Measurements from ENCODE around the gene POU2F2.

The POU2F2 gene

GRCh38 chr19:42095814-42096230, 36.4 kb downstream of the POU2F2 start:
- no peak for DNase-seq (ENCODE audit: low read depth)
- TF ChIP-seq, protein P1, sequence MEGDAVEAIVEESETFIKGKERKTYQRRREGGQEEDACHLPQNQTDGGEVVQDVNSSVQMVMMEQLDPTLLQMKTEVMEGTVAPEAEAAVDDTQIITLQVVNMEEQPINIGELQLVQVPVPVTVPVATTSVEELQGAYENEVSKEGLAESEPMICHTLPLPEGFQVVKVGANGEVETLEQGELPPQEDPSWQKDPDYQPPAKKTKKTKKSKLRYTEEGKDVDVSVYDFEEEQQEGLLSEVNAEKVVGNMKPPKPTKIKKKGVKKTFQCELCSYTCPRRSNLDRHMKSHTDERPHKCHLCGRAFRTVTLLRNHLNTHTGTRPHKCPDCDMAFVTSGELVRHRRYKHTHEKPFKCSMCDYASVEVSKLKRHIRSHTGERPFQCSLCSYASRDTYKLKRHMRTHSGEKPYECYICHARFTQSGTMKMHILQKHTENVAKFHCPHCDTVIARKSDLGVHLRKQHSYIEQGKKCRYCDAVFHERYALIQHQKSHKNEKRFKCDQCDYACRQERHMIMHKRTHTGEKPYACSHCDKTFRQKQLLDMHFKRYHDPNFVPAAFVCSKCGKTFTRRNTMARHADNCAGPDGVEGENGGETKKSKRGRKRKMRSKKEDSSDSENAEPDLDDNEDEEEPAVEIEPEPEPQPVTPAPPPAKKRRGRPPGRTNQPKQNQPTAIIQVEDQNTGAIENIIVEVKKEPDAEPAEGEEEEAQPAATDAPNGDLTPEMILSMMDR (conservative IDR thresholded peaks at IDR 0.05; ENCODE audit: control insufficient read depth, insufficient read depth, low read depth, low read length) = no peak

GRCh38 chr19:42095142-42095813, 37.0 kb downstream of the POU2F2 start:
- TF ChIP-seq, protein P1 (conservative IDR thresholded peaks at IDR 0.05; ENCODE audit: control insufficient read depth, insufficient read depth, low read depth, low read length) = no peak
- no peak overlapping the region for H3K4me3 ChIP-seq (ENCODE audit: control insufficient read depth, low read depth, low read length)
- DNase-seq (ENCODE audit: low read depth) = no peak

More at GRCh38 chr19:42095814-42096230, 36.4 kb downstream of the POU2F2 start:
- H3K4me3 ChIP-seq (ENCODE audit: control insufficient read depth, low read depth, low read length) = no peak overlapping the region

DNA sequence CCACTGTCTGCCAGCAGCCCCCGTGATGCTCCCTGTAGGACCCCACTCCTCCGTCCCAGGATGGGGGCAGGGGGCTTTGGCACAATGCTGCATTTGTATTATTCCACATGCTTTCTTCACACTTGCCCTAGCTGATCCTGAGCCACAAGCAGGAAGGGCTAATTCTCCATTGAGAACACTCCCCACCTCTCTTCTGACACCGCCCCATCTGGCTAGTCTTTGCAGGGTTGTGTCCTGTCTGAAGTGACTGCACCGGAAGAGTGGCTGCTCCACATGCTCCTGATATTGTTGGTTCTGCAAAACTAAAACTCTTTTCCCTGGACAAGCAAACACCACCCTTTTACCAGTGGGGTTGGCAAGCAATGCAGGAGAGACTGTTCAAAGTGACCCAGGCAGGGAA, 38.3 kb downstream of the POU2F2 start:
- H3K4me3 ChIP-seq (ENCODE audit: control insufficient read depth, low read depth, low read length) = no peak overlapping the region
- DNase-seq (ENCODE audit: low read depth) = no peak
- TF ChIP-seq, protein P1 (conservative IDR thresholded peaks at IDR 0.05; ENCODE audit: control insufficient read depth, insufficient read depth, low read depth, low read length) = no peak

DNA sequence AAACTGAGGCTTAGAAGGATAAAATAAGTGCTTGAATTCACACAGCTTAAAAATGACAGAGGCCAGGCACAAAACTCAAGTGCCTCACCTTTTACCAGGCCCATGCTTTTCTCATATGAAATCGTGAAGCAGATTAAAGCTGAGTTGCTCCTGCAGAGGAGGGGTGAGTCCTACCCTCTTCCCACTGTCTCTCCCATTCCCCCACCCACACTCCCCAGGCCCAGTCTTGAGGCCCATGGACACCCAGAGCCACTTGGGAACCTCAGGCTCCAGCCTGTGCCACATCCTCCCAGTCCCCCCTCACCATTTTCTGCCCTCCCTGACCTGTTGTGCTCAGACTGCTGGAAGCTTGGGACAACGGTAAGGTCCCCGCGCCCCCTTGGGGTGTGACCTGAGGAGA, 38.7 kb downstream of the POU2F2 start:
- TF ChIP-seq, protein P1 (conservative IDR thresholded peaks at IDR 0.05; ENCODE audit: control insufficient read depth, insufficient read depth, low read depth, low read length) = no peak
- H3K4me3 ChIP-seq (ENCODE audit: control insufficient read depth, low read depth, low read length) = no peak overlapping the region
- DNase-seq (ENCODE audit: low read depth) = no peak

DNA sequence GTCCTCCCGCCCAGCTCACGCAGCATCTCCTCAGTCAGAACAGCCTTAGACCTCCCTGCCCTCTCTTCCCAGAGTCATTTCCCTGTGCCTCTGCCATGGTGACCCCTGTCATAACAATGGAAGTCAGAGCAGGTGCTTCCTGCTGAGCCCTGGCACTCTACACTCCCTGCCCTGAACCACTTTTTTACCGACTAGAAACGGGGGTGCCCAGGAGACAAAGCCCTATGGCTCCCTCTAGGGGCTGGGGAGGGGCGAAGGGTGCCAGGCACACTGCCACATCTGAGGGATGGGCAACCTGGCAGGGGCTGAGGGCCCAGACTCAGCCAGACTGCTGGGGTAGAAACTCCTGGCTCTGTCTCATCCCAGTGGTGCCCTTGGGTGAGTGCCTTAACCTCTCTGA, 39.9 kb downstream of the POU2F2 start:
- no peak for DNase-seq (ENCODE audit: low read depth)
- H3K4me3 ChIP-seq (ENCODE audit: control insufficient read depth, low read depth, low read length) = no peak overlapping the region
- TF ChIP-seq, protein P1 (conservative IDR thresholded peaks at IDR 0.05; ENCODE audit: control insufficient read depth, insufficient read depth, low read depth, low read length) = peak; percentile 51

GRCh38 chr19:42091742-42092141, 40.5 kb downstream of the POU2F2 start:
- DNase-seq (ENCODE audit: low read depth) = peak; percentile 67
- TF ChIP-seq, protein P1 (conservative IDR thresholded peaks at IDR 0.05; ENCODE audit: control insufficient read depth, insufficient read depth, low read depth, low read length) = no peak
- H3K4me3 ChIP-seq (ENCODE audit: control insufficient read depth, low read depth, low read length) = no peak overlapping the region

Measured in fibroblast of mammary gland (primary cell).